HG03039 (cell line): ENCODE measurements around the gene VCX2.
"Not testable (repeated sequence)": the region's sequence is repeated elsewhere in the genome, so short reads cannot be mapped to it uniquely, and the experiment has no call there.

ENCODE experiments used
- ATAC-seq: cut with Tn5 transposase; IDR thresholded peaks from one replicate; pipeline ENCODE4 v1.9.1; 2021; ENCODE audit warnings: mild to moderate bottlenecking, moderate library complexity; ENCODE audit not compliant: unreplicated experiment

Gene VCX2

DNA sequence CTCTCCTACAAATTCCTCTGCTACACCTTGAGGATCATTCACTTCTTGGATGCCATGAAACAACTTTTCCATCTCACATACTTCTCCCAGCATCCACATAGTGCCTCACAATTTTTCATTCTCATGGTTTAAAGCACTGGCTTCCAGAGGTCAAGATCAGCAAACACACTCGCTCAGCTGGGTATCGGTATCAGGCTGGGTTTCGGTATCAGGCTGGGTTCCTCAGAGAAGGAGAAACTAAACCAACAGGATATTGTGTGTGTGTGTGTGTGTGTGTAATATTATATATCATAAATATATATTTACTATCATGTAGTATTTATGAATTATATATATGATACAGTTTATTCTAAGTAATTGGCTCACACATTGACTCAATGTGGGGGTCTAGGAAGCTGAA lies at the start of gene VCX2:
Gene VCX2, minus strand, starts transcription at position 99 of the 400 bp plus-strand sequence. CDS start 624 bp downstream, outside the sequence.
- ATAC-seq, result not testable (repeated sequence)

DNA sequence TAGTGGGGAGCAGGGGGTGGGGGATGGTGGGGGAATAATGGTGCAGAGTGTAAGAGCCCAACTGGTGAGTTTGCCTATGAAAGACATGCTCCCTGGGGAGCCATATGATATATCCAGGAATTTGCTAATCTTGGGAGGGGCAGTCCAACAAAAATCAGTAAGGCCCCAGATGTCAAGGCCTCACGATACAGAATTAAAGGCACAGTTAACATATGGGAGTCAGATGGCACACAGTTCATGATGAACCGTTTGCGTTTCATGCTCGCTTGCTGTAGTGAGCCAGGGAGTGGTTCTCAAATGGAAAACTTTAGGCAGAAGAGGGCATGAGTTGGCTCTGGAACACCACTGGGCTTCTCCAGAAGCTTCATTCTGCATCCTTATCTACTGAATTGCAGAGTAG lies 33.9 kb upstream of the VCX2 start:
- ATAC-seq, result no peak

DNA sequence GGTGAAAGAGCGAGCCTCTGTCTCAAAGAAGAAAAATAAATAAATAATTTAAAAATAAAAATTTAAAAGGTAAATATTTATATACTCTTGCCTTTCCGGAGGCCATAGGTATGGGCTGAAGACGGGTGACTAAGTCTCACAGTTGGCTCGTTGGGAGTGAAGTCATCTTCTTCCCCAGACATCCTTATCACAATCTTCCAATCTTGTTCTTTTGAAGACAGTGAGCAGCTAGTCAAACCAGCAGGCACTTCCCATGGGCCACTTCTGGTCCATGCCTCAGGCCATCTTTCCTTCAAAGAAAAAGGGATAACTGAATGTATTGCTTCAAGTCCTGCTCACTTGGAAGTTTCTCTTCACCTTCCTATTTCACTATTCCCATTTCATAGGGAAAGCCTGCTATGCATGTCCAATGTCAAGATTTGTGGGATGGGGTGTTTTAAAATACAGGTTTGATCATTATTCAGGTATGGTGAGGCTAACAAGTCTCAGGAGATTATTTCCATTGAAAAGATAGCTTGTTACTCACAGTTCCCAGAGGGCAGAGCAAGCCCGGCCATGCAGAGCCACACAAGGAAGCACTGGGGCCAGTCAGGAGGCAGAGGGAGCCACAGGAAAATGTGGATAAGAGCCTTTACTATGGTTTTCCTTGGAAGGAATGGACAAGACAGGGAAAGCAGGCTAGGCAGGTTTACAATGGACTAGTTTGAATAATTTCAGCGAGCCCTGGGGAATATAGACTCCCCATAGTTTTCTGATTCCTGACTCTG lies 33.3 kb upstream of the VCX2 start:
- ATAC-seq, result no peak

DNA sequence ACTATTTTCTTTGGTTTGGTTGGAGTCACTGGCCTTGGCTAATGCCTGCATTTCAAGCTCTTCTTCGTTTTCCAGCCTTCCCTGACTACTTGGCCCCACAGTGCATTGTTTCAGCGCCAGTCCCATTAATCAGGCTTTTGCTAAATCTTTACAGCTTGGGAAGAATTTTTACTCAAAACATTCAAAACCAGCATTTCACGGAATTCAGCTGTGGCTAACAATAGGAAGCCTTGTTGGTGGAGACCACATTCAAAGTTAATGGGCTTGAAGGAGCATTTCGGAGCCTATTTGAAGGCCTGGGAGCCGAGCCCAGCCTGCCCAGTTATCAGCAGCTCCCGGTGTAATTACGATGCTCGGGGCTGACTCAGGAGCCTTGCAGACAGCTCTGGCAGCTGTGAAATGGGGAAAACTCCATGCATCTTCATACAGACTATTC lies 30.8 kb upstream of the VCX2 start:
- no peak for ATAC-seq

DNA sequence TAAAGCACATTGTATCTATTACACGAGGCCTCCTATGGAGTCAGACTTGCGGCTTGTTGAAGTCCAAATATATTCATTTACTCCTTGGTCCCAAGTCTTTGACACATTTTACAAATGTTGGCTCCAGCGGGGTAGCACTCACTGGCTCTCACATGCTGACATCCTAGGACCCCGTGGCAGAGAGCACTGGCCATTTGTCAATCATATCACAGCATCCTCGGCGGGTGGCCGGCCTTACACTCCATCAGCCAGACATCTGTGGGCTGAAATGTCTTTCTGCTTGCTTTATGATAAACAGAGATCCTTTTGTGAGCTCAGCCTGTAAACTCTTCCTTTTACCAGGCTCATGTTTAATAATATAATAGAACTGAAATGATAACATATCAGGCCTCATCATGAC lies 25.7 kb upstream of the VCX2 start:
- no peak for ATAC-seq

DNA sequence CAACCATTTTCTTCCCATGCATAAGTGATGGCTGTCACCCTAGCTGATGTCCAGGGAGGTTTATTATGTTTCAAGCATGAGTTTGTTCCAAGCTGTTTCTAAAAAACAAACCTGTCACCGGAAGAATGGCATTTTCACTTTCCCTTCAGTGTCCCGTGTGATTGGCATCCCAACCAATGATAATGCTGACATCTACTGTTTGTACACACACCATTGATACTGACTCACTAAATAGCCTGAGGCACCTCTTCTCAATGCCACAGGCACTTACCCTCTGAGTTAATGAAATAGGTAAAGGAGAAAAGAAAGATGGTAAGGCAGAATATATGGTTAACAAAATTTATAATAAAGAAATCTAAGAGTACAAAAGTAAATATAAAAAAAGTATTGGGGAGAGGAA lies 23.1 kb upstream of the VCX2 start:
- ATAC-seq, result no peak

DNA sequence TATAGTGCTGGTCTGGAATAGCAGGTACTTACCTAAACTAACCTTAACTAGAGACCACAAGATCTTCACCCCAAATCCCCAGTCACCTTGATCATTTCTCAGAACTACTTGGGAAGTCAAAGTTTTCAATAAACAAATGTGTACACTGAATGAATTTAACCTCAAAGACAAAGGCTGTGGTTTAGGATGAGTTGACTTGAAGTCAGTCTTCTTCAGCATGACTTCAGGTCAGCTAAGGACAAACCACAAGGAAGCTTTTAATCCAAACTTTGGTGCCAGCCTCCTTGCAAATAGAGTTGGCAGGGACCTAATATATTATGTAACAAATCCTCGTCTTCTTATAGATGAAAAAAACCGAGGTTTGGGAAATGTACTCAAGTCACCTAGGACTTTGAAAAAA lies 21.2 kb upstream of the VCX2 start:
- no peak for ATAC-seq

DNA sequence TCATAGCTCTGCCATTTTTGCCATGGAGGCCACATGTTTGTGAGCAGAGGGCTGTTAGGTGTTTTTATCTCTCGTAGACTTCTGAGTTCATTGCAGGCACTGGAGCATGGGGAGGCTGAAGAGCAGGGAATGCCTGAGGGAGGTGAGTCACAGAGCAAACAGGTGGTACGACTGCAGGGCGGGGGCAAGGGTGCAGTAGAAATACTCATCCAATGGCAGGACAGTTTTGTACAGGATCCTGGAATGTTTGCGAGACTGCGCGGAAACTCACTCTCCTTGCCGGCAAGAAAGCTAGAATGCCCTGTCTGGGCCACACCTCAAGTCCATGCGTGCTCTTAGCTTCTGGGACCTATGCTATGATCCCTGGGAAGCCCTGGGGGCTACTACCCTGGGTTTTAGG lies 20.0 kb upstream of the VCX2 start:
- ATAC-seq, result no peak

DNA sequence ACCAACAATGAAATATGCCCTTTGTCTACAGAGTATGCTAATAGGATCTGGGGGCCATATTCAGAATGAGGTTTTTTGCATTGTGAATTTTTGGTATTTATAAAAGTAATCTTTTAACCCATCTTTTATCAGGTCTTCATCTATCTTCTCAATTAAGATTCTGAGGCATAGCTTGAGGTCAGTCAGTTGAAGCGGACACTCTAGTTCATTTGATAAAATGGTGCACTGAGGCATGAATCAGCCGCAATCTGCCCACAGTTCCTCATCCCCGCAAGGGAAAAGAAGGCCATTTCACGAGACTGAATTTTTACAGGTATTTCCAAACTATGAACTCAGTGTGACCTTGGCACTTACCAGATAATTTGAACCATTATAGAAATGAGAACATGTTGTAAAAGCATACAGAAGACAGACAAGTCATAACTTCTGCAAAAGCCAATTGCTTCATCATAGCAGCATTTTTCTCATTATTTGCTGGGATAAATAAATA lies 19.3 kb upstream of the VCX2 start:
- no peak for ATAC-seq

DNA sequence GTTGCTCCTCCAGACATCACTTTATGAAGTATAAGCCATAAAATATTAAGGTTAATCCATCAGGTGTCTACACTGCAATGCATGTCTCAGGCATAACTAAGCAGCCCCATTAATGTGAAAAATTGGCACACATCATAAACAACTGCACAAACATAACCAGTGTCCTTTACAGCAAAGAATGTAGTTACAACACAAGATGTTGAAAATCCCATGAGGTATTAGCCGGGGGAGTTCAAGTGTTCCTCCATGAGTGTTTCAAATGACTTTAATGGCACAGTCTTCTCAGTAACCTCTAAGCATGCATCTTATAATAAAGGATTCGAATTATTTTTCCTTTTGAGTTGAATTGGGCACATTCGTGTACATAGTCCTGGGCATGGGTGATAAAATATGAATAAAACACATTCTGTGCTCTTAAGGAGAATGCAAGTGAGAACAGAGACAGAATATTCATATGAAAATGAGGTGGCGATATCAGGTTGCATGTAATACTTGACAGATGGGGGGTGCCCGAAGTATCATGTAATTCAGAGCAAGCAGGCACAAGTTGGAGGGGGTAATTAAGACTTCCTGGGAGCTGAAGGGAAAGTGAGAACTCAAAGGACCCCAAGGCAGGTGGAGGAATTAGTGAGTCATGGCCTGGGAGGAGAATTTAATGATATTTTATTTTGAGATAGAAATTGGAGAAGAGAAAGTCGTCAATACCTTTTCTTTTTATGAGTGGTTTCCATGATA lies 18.2 kb upstream of the VCX2 start:
- ATAC-seq, result no peak

DNA sequence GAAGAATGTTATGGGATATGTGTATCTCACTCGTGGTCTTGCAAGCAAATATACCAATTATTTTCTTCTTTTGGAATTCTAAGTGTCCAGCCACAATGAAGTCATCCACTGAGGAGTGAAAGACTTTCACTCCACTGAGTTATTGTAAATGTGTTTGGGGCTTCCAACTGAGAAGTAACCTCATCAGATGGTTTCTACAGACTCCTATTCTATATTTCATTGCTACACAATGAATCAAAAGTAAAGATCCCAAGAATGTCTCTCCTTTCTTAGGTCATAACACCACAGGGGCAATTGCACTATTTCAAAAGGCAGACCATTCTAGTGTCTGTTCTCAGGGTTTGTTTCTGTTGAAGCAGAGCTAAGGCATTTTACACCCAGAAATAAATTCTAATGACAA lies 12.3 kb upstream of the VCX2 start:
- ATAC-seq, result no peak

DNA sequence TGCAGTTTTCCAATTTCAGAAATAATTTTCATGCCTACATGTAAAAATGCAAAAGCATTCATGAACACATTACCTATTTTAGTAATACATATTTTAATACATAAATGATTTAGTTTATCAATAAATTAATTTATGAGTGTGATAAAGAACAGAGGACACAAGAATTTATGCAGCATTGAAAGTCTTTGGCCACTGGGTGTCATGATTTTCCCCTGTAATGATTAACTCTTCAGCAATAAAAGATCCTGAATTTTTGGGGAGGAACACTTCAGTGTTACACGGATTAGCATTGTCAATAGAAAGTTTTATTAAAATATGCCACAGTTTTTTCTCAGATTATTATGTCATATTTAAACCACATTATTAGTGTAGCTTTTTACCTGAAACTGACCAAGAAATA lies 8.6 kb upstream of the VCX2 start:
- ATAC-seq, result no peak

DNA sequence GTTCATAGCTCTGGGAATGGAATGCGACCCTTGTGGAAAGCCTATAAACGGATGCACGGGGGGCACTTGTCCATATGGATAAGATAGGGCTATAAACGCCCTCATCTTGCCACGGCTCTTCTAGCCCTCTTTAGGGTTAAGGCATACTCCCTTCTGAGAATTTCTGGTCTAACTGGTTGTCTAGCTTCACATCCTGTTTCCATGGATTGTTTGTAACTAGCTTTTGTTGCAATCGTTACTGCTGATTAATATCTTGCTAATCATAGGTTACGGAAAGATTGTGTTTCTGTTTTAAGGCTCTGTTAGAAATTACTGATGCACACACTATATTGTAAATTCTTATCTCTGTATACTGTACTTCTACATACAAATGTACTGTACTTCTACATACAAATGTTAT lies 17.1 kb downstream of the VCX2 start:
- not testable (repeated sequence) for ATAC-seq

DNA sequence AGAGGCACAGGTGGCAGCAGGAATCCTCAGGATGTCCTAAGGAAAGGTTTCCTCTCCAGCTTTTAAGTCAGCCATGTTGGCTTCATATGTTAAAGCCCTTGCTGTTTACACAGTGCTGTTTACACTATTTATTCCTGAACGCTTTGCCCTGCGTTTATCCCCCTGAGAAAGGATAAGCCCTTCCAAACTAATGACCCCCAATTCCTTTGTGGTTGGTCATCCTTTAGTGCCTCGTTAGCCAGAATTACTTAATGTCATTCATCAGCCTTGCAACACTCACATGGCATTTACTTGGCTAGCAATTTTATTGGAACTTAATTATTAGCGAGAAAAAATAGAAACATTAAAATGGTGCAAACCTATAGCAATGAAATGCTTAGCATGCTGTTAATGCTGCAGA lies 23.8 kb downstream of the VCX2 start:
- ATAC-seq, result no peak

DNA sequence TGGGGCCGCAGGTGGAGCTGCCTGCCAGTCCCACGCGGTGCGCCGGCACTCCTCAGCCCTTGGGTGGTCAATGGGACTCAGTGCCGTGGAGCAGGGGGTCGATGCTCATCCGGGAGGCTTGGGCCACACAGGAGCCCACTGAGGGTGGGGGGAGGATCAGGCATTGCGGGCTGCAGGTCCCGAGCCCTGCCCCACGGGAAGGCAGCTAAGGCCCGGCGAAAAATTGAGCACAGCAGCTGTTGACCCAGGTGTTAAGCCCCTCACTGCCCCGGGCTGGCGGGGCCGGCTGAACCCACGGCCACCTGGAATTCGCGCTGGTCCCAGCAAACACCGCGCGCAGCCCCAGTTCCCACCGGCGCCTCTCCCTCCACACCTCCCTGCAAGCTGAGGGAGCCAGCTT lies 26.1 kb downstream of the VCX2 start:
- no peak for ATAC-seq

DNA sequence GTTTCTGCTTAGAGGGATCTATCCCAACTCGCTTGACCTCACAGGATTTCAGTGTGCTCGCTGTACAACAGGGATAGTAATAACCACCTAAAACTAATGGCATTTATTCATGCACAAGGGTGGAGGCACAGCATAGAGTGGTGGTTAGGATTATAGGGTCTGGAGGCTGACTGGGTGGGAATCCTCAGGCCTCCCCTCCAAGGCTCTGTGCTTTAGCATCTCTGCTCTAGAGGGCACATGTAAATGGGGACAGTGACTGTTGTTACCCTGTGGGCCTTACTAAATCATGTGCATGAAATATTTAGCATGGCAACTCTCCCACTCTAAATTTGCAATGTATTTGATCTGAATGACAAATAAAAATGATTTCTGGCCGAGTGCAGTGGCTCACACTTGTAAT lies 29.2 kb downstream of the VCX2 start:
- no peak for ATAC-seq

DNA sequence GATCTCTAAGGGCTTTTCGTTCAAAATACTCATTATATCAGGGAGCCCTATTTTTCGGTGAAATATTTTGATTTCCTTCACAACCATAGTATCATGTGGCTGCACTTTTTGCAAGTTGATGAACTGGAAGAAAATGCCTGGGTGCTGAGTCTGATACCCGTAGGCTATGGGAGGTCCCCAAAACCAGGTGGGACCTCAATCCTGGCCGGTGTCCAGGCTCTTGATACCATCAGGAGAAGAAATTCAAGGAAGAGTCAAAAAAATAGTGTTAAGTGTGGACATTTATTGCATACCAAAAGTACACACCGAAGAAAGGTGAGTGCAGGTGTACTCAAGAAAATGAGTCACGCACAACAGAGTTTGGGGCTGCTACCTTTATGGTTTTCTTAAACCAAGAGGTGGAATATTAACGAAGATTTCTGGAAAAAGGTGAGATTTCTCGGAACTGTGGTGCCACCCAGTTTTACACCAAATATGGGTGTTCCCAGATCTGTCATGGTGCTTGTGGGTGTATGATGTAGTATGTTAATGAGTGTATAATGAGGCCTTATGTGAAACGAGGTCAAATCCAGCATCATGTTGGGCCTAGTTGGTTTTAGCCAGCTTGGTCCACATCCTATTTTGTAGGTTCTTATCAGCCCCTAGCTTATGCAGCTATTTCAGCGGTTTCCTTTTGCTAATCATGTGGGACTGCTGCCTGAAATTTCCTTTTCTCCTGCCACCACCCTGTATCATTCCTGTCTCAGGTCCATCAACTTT lies 29.9 kb downstream of the VCX2 start:
- ATAC-seq, result no peak

DNA sequence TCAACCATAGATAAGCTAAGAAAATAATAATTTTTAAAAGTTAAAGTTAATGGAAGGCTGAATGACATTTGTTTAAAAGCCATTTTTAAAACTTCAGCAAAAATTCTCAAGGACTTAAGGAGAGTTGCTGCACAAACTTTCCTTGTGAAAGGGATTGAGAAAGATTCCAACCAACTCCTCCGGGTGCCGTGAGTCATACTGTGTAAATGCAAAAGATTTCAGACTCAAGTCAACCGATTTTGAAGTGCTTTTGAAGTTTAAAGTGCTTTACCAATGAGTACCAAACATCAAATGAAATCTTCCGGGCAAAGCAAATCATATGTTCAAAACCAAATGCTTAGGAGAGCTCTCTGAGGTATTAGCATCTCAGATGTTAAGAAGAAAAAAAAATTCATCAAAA lies 31.4 kb downstream of the VCX2 start:
- no peak for ATAC-seq

DNA sequence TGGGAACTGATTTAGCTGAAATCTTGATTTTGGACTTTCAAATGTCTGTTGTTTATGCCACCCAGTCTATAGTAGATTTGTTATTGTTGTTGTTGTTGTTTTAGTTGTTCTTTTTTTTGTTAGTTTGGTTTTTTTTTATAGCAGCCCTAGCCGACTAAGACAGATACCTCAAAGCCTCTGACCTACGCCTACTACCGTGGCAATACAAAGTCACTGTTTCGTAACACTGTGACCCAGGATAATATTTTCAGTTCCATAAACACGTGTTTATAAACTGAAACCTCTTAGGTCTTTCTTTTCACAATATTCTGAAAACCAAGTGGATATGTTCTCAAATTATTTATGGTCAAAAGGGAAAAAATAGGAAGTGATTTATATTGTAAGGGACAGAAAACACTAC lies 32.8 kb downstream of the VCX2 start:
- no peak for ATAC-seq

DNA sequence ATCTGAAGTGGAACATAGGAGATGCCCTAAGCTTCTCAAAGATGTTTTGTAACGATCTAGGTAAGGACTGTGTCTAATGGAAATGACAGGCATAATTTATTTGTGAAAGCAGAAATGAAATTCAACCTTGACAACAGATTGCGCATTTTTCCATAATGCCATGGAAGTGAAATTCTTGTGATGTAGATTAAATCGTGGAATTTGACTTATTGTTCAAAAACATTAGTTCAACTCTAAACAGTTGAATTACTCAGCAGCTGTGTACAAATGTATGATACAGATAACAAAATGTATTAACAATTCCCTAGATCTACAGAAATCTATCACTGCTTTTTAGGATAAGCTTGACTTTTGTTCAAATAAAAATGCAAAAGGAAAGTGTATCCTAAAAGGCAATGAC lies 44.4 kb downstream of the VCX2 start:
- no peak for ATAC-seq

DNA sequence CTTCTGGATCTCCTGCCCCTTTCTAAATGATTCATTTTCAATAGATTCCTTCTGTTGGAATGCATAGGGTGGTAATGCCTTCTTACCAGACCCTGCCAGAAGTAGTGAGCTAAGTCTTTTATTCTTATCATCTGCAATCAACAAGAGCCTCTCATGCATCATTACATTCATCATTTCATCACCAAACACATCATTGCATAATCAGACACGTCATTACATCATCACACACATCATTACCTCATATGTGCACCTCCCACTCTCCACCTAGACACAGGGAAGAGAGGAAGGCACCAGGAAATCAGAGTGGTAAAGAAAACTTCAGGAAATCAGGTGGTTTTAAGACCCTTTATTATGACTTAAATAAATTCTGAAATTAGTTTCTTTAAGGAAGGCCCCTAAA lies 45.0 kb downstream of the VCX2 start:
- no peak for ATAC-seq

DNA sequence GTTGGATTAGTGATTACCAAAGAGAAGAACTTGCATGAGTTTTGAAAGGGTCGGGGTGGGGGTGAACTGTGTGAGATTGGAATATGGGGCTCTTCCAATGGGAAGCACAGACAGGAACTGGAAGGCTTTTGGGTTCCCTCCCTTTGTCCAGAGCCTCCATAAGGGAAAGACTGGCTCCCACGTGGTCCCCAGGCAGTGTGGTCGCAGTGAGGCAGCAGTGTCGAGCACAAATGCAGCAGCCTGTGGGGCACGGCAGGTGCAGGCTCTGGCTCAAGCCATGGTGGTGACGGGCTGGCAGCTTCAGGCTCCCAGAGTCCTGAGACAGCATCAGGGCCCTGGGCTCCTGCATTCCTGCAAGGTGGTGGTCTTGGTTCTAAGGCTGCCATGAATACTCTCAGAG lies 45.5 kb downstream of the VCX2 start:
- ATAC-seq, result no peak
